Measurements from ENCODE around the gene MMP26. TPM values are rescaled to one million over a fixed set of nuclear protein-coding genes. Genes with fewer than 3 reads are reported as not detected.

The MMP26 gene
- polyA plus RNA-seq (2012; ENCODE audit: insufficient read depth, insufficient read length): not detected

DNA sequence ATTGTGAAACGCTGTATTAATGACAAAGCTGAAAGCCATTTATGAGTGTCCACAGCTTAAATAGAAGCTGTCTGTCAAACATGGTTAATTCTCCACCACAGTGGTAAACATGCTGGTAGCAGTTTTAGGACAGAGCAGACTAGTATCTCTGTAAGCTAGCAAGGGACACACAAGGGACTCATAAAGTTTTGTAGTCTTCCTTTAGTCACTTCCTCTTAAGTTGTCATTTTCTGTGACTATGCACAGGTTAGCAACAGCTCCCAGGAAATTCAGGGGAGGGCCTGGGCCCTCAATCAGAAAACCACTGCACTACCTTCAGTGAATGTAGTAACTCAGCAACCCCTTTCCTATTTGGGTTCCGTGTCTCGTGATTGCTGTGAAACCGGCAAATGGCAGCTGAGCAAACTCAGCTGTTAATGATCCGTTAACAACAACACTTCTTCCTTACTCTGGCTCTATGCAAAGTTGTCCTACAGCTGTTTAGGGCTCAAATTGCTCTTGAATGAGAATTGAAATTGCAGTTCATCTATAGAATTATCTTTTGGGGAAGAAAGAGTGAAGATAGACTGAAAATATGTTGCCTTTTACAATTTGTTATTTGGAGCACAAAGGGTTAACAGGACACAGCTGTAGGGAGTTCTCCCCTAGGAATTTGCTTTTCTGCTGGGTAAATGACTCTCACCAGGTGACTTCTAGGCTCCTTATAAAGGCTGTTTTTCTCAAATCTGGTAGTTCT, at the start of gene MMP26:
MMP26 (plus strand) TSS at position 731 of the 736 bp plus-strand sequence.
- DNase-seq (ENCODE audit: low read depth, low spot score): no peak
- H3K4me3 ChIP-seq (ENCODE audit: low read length): no peak within 1 kb of the TSS

DNA sequence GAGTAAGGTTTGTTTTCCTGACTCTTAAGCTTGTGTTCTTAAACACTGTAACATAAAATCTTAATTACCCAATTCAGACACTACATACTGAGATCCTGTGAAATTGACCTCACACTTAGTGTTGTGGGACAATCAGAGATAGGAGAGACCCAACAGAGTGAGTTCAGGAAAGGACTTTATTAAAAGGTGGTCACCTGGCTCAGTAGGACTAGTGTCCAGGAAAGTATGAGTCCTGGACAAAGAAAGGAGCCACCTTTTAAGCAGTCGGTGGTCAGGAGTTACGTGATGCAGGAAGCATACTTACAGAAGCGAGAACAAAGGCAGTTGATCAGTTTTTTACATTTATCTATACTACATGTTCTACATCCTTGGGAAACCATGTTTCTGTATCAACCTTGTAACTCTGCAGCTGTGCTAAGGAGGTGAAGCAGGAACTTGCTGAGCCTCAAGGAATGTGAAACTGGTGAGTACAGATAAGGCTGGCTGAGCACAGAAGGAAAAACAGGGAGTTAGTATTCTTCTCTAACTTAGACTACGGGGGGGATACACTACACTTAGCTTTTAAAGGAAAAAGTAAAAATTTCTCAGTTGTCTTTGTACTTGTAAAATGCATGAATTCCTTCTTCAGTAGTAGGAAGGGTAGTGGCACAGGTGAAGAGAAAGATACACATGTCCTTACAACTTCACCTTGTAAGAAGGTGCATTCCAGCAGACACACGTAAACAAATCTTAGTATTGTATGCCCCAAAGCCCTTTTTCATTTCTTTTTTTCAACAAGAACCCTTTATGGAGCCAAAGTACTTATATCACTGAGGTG, 45.7 kb upstream of the MMP26 start:
- H3K4me3 ChIP-seq (ENCODE audit: low read length): no peak overlapping the region
- no peak for DNase-seq (ENCODE audit: low read depth, low spot score)

DNA sequence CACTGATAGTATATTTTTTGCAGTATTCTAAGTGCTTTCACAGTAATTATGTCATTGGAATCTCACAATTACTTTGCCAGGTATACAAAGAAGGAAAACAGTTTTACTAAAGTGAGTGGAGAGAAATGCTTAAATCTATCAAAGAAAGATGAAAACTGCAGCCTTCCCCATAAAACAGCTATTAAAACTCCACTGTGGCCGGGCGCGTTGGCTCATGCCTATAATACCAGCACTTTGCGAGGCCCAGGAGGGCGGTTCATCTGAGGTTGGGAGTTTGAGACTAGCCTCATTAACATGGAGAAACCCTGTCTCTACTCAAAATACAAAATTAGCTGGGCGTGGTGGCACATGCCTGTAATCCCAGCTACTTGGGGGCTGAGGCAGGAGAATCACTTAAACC, 41.7 kb upstream of the MMP26 start:
- DNase-seq (ENCODE audit: low read depth, low spot score): no peak
- H3K4me3 ChIP-seq (ENCODE audit: low read length): no peak overlapping the region

DNA sequence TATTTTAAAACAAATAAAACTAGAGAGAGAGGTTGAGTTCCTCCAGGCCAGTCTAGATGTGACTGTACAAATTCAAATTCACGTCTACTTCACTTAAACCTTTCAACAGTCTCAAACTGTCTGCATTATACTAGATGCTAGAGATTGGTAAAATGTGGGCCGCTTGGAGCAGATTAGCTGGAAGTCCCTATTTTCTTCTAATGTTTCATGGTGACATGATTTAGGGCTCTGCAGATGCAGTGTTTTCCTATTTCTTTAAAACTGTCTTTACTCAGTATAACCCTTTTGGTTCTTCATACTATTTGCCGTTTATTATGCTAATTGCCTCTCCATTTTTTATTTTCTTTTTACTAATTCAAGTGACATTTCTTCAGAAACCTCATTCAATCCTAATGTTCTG, 40.4 kb upstream of the MMP26 start:
- no peak for DNase-seq (ENCODE audit: low read depth, low spot score)
- no peak overlapping the region for H3K4me3 ChIP-seq (ENCODE audit: low read length)

DNA sequence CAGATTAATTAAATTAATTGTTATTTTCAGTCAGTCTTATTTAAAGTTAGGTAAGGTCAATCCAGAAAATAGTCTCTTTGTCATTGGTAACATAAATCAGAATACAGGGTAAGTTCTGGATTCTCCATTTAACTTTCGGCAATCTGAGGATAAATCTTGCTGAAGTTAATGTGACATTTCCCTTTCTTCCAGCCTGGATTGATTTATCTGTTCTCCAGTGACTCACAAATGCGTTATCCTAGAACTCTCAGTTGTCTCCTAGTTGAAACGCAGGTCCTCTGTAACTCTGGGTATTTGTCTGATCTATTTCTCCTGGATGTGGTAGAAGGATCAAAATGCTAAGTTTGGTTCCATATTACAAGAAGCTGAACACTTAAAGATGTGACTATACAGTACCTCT, 39.8 kb upstream of the MMP26 start:
- H3K4me3 ChIP-seq (ENCODE audit: low read length): no peak overlapping the region
- no peak for DNase-seq (ENCODE audit: low read depth, low spot score)

DNA sequence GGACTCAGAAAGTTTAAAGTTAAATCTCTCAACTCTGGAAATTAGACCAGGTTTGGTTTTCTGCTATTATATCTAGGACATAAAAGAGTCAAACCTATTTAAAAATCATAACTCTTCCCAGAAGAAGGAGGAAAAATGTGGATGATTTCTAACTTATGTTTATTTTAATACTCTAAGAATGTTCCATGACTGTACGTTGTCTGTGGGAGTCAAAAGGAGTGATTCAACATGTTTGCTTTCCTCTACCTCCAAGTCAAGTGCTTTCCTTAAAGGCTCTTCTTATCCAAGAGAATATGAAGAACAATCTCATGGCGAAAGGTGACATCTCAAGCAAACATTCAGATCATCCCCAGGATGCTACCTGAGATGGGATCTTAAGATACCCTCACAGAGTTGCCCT, 39.2 kb upstream of the MMP26 start:
- H3K4me3 ChIP-seq (ENCODE audit: low read length): no peak overlapping the region
- no peak for DNase-seq (ENCODE audit: low read depth, low spot score)

DNA sequence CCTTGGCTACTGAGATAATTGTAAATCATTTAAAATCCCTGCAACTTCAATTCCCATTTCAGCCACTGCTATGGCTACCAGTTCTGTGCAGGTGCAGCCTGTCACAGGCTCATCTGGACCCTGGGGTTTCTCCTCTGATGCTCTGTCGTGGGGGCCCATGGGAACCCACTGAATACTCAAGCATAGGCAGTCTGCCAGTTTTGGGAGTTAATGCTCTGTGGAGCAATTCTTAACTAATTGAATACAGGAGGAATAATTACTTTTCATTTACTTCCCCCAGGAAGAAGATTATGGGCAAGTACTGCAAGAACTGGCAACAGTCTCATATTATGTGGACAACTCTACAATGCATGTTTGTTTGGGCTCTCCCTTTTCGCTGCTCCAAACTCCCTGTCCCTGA, 32.8 kb upstream of the MMP26 start:
- DNase-seq (ENCODE audit: low read depth, low spot score): no peak
- H3K4me3 ChIP-seq (ENCODE audit: low read length): no peak overlapping the region

DNA sequence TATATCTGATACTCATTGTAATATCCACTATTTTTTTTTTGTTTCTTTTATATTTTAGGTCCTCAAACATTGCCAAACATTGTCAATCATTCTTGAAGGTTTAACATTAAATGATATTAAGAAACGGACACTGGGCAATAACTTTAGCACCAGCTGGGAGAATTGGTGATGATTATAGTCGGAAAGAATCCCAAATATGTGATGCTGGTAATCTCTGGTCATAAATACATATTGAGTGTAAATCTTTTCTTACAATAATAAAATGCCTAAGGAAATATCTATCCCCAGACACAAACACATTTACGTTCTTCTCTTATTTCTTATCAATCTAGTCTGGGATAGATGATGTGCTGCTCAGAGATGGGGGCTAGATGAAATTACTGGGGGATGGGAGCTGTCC, 32.1 kb upstream of the MMP26 start:
- H3K4me3 ChIP-seq (ENCODE audit: low read length): no peak overlapping the region
- DNase-seq (ENCODE audit: low read depth, low spot score): no peak

DNA sequence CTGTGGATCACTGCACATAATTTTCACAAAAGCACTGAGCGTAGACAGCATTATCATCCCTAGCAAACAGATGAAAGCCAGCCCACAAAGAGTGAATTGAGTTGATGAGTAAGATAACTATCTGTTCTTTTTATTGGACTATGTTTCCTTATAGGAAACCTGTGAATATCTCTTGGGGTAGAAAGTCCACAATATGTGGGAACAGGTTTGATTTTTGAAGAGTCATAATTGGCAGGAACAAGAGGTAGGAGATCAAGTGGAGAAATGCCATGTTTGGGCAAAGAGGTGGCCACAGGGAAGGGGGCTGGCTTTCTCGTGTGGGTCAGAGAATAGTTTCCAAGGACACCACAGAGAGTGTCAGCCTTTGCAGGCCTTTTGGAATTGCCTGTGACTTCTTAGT, 30.8 kb upstream of the MMP26 start:
- DNase-seq (ENCODE audit: low read depth, low spot score): no peak
- H3K4me3 ChIP-seq (ENCODE audit: low read length): no peak overlapping the region

DNA sequence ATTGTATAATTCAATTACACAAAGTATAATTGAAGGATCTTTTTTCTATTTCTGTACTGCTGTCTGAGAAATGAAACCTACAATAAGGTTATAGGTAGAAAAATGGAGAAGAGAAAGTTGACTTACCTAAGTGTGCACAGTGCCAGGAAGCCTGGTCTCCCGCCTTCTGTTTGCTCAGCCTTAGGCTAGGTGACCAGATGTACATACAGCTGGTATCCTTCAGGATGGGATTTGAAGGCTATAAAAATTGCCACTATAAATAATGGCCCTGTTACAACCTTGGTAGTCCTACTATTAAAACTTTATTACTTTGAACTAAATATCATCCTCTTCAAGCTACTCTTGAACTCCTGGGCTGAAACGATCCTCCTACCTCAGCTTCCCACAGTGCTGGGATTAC, 26.6 kb upstream of the MMP26 start:
- DNase-seq (ENCODE audit: low read depth, low spot score): no peak
- no peak overlapping the region for H3K4me3 ChIP-seq (ENCODE audit: low read length)

DNA sequence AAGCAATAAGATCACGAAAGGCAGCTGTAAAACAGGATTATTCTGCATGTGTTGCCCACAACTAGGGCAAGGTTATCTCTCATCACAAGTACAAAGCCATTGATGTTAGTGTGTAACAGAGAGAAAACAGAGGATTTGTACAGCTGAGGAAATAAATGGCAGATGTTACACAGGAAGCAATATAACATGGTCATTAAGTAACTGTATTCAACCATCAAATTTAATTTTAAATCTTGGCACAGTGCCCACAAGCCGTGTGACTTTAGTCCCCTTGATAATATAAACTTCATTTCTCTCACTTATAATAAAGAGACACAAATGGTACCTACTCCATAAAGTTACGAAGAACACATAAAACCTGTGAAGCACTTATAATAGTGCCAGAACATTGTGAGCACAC, 24.2 kb upstream of the MMP26 start:
- no peak for DNase-seq (ENCODE audit: low read depth, low spot score)
- H3K4me3 ChIP-seq (ENCODE audit: low read length): no peak overlapping the region

DNA sequence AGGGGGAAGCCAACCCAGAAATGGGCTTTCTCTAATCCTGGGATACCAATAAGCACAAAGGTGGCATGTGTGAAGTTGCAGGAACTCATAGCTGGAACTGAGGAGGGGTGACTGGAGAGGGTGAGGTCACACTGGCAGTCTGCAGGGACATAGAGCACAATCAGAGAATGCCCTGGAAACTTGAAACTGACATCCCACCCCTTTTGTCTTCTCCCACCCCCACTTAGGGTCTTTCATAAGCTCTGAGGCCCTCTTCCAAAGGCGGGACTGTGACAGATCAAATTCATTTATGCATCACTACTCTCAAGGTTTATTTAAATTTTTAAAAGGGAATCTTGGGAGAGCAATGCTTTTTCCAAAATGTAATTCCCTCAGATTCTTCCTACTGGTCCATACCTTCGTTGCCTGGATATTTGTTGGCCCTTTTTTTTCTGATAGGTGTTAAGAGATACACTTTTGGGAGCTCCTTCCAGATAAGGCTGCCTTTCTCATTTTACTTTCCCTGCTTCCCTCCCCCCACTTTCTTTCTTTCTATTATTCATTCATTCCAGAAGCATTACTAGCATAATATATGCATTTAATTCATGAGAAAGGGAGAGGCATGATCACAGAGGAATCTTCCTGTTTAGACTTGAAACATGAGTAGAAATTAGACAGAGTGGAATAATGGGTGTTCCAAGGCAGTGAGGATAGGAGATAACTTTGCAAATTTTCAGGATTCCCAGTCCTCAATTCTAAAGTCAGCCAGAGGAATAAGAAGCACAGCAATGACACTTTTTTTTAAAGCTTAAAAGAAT, 21.8 kb upstream of the MMP26 start:
- DNase-seq (ENCODE audit: low read depth, low spot score): no peak
- no peak overlapping the region for H3K4me3 ChIP-seq (ENCODE audit: low read length)

DNA sequence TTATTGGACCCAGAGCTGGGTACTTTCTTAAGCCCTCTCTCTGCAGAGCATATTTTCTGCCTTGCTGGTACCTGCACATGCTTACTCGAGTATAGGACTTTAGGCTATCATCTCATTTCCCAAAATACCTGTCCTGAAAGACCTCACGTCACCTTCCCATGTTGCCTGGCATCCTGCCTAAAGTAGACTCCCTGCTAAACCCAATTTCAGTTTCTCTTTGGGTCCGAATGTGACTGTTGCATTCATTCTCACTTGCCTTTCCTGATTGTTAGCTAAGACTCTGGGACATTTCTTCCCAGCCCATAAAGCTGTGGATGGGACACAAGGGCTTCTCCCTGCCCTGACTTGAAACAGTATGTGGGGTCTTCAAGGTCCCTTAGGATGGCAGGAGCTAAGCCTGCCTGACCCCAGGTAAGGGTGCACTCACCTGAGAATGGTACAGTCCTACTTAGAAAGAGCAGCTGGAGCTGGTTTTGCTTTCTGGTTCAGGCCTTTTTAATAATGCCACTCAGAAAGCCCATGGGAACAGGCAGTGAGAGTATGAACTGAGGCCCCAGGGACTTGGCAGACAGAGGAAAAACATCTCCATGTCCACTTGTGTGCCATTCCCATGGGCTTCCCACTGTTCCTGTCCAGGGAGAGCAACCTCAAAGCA, 19.8 kb upstream of the MMP26 start:
- DNase-seq (ENCODE audit: low read depth, low spot score): no peak
- no peak overlapping the region for H3K4me3 ChIP-seq (ENCODE audit: low read length)

DNA sequence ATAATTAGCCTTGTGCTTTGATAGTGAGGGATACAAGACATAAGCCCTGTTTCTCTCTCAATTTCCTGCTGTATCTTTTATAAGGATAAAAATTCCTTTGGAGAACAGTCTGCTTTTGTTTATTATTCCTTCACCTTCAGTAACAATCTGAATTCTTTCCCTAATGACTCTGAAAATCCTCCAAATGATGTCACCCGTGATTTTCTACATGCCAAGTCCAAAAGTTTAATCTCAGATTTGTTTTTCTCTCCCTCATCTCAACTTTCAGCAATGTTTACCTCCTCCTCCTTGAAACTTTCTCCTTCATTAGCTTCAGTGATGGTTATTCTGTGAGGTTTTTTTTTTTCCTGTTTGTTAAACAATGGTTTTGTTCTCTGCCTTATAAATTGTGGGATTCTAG, 9.1 kb upstream of the MMP26 start:
- DNase-seq (ENCODE audit: low read depth, low spot score): no peak
- no peak overlapping the region for H3K4me3 ChIP-seq (ENCODE audit: low read length)

DNA sequence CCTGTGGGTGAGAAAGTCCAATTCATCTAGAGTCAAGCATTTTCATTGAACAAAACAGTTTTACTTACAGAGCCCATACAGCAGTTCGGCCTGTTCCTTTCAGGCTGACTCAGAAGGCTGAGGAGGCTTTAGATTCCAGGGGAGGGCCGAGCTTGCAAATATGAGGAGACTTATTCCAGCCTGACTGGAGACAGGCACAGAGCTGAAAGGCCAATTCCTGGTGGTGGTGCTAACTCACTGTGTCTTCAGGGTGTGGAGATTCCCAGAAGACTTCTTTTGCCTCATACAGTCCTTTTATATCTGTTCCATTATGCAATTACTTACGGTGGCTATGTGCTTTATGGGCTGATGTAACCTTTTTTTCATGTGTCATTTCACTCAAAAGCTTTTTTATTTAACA, 7.0 kb upstream of the MMP26 start, which contains the start of gene OR51E2:
OR51E2 (minus strand) TSS at position 269 of the 400 bp plus-strand sequence. CDS start 15,142 bp downstream, outside the sequence.
- no peak within 1 kb of the TSS for H3K4me3 ChIP-seq (ENCODE audit: low read length)
- no peak for DNase-seq (ENCODE audit: low read depth, low spot score)

DNA sequence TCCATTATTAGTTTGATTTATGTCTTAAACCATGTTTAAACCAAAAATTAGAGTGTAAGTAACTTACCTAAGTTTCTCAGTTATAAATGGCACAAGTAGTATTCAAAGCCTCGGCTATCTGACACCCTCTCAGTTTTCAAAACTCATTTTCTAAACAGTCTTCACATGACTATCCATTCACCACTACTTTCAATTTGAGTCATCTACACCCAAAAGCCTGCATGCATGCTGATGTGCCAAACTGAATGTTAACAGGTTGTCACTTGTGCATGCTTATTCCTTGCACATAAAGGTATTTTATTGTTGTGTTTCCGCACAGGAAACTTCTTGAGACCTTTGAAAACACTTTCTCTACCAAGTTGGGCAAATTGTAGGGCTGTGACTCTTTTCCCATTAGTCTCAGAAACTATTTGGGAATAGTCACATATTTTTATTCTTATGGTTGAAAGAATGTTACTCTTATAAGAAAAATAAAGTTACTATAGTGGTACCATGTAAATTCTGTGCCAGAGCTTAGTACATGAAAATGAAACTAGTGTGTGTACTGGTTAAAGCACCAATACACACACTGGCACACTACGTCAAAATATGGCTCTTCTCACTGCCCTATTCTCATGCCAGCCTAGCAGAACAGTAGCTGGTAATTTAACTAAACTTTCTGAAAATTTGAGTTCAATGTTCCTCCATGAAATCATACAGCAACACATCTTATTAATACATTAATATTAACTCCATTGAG, 4.7 kb upstream of the MMP26 start:
- H3K4me3 ChIP-seq (ENCODE audit: low read length): no peak overlapping the region

DNA sequence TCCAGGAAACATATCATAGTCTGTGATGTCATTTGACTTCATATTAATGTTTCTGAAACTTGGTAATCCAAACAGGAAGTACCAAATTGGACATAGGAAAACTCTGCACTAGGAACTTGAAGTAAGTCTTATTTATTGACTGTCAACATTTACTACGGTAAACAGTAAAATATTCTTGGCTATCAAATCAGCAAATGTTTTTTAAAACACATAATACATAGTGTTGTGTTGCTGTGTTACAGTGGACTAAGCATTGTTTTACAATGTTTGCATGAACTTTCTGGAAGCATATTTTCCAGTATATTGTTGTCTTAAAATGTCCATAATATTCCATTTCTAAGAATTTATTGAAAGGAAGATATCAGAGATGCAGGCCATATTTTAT, 4.2 kb upstream of the MMP26 start:
- no peak overlapping the region for H3K4me3 ChIP-seq (ENCODE audit: low read length)
- DNase-seq (ENCODE audit: low read depth, low spot score): no peak

More for the DNA sequence above, 4.7 kb upstream of the MMP26 start:
- DNase-seq (ENCODE audit: low read depth, low spot score): no peak

DNA sequence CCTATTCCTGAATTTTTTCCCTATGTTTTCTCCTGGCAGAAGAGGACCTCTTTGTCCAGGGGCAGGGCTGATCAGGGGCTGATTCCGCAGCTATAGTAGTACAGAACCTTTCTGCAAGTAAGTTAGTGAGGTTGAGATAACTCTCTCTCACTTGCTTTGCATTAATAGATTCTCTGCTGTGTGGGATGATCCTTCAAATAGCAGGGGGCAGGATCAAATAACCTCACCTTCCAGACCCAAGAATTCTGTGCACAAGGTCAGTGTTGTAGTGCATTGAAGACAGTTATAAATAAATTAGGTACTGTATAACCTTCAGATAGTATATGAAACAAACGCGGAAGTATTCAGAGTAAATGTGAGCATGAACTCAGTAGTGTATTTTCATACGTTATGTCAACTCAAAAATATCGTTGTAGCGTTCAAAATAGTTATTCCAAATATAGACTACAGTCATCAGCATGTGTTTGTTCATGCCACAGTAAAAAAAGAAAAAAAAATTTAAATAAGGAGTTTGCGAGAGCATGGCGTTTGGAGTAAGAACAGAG, 278 bp downstream of the MMP26 start:
- DNase-seq (ENCODE audit: low read depth, low spot score): no peak
- H3K4me3 ChIP-seq (ENCODE audit: low read length): no peak overlapping the region

All from Jurkat, Clone E6-1 (cell line).